HG03097 (cell line): ENCODE data around the gene AGRN.
"Not testable (repeated sequence)": the region's sequence is repeated elsewhere in the genome, so short reads cannot be mapped to it uniquely, and the experiment has no call there.

Source experiments
- ATAC-seq: cut with Tn5 transposase; IDR thresholded peaks from one replicate; pipeline ENCODE4 v1.9.1; 2021; ENCODE audit not compliant: unreplicated experiment, low FRiP score

Gene AGRN

DNA sequence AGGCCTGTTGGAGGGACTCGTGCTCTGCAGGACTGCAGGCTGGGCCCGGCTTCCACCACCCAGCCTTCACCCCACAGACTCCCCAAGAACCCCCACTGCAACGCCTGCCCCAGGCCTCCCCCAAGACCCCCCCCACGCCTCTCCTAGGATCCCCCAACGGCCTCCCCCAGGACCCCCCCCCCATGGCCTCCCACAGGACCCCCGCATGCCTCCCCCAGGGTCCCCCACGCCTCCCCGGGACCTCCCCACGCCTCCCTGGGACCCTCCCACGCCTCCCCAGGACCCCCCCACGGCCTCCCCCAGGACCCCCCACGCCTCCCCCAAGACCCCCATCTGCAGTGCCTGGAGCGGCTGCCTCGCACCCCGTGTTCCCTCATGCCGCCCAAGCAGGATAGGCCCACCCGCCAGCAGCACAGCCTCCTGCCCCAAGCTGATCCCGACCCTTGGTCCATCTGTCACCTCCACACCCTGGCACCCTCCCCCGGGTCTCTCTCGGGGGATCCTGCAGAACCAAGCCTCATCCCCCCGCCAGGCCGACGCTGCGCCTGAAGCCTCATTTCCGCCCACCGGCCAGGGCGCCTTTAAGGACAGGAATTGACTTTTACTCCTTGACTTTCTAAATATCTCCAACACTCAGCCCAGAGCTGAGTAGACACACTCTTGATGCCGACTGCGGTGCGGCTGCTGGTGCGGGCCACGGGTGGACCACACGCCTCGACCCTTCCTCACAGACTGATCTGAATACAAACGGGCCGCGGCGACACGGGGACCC lies 68.3 kb downstream of the AGRN start:
- ATAC-seq: no peak

- ATAC-seq: no peak
Observed at GRCh38 chr1:1088801-1089680, 69.1 kb downstream of the AGRN start.

GRCh38 chr1:1089731-1090423 lies 70.0 kb downstream of the AGRN start:
- no peak for ATAC-seq

DNA sequence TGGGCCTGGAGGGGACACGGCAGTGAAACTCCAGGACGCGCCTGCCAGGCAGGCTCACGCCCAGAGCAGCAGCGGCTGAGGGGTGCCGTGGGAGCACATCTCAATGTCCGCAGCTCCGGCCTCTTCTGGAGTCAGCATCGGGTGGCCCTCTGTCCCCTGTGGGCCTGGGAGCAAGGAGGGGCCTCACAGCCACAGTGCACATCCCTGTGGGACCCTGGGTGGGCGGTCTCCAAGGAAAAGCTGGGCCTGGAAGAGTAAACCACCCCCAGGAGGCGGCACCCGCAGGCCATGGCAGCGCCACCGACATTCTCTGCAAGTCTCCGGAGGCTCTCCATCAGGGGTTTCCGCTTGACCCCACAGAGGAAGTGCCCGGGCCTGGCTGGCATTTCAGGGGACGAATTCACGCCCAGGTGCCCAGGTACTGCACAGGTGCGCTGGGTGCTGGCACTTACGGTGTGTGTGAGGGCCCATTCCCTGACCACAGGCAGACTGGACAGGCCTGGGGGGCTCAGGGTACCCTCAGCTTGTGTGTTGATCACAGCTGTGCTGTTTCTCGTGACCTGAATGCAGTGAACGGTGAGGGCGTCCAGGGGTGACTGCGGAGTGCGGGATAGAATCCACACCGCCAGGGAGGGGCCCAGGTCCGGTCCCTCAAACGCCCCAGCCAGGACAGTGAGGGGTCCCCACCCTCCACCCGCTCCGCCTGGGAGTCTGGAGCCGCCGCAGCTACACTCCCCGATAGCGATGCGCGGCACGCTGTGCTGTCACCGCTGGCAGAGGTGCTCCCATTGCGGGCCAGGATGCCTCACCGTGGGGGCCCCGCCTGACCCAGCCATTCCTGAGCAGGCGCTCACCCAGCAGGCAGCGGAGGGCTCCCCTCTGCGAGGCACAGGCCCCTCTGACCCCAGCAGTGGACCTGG lies 70.8 kb downstream of the AGRN start:
- ATAC-seq: no peak

DNA sequence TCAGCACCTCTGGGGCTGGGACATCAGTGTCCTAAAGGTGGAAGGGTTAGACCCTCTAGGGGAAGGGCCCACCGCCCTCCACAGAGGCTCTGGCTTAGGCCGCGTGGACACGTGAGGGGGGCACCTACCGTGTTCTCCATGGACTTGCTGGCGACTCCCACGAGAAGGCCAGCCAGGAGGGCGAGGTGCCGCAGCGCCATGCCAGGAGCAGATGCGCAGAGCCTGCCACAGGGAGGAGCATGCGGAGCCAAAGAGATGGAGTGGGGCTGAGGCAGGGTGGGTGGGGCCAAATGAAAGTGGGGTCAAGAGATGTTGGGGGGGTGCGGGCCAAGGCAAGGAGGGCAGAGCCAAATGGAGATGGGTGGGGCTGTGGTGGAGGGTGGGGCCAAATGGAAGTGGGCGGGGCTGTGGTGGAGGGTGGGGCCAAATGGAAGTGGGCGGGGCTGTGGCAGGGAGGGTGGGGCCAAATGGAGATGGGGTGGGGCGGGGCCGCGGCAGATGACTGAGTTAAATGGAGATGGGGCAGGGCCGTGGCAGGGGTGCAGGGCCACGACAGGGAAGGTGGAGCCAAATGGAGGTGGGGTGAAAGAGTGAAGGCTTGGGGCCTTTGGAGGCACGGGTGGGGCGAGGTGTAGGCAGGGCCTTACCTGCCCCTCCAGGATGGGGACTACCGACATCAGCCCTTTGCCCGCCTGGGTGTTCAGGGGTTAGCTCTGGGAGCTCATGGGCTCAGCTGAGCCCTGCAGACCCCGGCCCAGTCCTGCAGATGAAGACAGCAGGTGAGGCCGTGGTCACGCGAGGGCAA lies 71.6 kb downstream of the AGRN start:
- no peak for ATAC-seq

DNA sequence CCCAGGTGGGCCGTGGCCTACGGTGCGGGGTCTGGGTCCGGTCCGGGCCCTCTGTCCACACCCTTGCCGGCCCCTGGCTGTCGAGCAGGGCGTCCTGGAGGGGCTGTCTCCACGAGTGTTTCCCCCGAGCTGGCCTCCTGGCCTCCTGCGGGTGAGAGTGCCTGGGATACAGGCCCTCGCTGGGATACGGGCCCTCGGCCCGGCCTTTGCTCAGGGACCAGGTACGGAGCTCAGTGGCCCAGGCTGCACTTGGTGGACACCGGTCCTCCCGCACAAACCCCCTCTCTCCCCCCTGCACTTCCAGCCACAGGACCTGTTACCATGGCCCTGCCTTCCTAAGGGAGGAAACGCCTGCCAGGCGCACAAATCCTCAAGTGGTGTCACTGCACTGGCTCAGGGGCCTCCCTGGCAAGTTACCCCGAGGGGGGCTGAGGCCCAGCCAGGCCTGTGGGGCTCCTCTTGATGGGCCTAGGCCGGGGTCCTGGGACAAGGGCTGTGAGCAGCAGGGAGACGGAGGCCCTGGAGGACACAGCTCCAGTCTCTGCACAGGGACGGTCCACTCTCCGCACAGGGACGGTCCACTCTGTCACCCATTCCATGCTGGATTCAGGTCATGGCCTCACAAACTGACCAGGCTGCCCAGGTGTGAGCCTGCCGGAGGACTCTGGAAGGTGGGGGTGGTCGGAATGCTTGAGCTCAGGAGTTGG lies 72.4 kb downstream of the AGRN start:
- ATAC-seq: no peak

DNA sequence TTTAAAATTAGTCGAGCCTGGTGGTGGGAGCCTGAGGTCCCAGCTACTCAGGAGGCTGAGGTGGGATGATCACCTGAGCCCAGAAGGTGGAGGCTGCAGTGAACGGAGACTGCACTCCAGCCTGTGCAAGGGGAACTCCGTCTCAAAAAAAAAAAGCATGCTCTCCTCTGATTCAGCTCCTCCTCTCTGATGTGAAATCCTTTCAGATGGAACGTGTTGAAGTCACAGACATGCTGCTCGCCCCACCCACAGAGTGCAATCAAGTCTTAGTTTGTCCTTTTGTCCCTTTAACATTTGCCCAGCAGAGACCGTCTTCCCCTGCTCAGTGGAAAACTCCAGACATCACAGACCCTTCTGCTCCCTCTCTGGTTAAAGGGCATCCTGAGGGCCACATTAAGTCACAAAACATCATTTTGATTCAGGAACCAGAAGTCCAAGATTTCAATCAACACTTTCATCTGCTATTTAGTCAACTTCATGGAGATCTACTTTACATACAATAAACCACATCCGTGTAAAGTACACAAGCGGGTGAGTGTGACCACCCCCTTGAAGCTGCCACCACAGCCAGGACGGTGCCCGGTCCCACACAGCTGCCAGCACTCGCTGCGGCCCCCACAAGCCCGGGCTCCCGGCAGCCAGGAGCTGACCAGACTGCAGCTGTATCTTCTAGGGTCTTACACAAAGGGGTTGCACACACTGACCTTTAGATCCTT lies 73.1 kb downstream of the AGRN start:
- no peak for ATAC-seq

DNA sequence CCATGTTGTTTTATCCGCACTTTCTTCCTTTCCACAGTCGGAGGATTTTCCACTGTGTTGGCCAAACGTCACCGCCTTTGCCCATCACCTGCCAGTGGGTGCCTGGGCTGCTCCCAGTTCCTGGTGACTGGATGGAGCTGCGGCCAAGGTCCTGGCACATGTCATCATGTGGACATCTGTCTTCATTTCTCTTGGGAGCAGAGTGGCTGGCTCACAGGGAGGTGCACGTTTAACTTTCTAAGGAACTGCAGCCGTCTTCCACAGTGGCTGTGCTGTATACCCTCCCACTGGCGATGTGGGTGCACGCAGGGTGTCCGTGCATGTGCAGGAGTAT lies 73.7 kb downstream of the AGRN start:
- ATAC-seq: no peak

DNA sequence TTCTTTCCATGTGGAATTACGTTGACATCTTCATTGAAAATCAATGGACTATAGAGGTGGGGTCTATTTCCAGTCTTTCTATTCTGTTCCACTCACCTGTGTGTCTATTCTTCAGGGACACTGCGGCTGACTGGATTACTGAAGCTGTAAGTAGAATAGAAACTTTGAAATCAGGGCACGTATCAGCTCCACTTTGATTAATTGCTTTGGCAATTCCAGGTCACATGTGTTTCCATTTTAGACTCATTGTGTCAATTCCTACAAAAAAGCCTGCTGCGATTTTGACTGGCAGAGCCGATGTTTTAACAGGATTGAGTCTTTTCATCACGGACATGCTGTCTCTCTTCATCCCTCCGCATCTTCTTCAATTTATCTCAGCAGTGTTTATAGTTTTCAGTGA lies 75.1 kb downstream of the AGRN start:
- no peak for ATAC-seq

DNA sequence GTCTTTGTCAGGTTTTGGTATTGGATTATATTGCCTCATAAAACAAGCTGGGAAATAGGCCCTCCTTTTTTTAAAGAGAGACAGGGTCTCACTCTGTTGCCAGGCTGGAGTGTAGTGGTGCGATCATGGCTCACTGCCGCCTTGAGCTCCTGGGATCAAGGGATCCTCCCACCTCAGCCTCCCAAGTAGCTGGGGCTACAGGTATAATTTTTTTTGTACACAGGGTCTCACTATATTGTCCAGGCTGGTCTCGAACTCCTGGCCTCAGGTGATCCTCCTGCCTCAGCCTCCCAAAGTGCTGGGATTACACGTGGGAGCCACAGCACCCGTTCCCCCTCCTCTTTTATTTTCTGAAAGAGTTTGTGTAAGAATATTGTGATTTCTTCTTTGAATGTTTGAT lies 76.2 kb downstream of the AGRN start:
- ATAC-seq: not testable (repeated sequence)

- ATAC-seq: no peak
Observed at GRCh38 chr1:1098681-1099421, 78.9 kb downstream of the AGRN start.

DNA sequence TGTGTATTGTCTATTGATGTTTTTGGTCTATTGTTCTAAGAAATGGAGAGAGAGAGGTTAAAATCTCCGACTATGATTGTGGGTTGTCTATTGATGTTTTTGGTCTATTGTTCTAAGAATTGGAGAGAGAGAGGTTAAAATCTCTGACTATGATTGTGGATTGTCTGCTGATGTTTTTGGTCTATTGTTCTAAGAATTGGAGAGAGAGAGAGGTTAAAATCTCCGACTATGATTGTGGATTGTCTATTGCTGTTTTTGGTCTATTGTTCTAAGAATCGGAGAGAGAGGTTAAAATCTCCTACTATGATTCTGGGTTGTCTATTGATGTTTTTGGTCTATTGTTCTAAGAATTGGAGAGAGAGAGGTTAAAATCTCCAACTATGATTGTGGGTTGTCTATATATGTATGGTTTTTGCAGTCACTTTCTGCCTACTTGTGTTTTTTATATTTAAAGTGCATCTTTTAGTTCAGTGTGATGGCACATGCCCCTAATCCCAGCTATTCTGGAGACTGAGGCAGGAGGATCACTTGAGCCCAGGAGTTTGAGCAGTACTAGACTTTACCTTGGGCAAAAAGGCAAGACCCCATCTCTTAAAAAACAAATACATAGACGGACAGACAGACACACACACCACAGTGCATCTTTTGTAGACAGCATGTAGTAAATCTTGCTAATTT lies 79.7 kb downstream of the AGRN start:
- ATAC-seq: no peak

- no peak for ATAC-seq
Observed at GRCh38 chr1:1100296-1100695, 80.4 kb downstream of the AGRN start.

GRCh38 chr1:1101503-1101902 lies 81.6 kb downstream of the AGRN start:
- no peak for ATAC-seq

GRCh38 chr1:1104152-1104551 lies 84.2 kb downstream of the AGRN start:
- not testable (repeated sequence) for ATAC-seq
